SK-N-SH treated with all-trans-retinoic acid at 6 μM for 48 hours (cell line): ENCODE data around the gene RUFY4.

Experiments used
- ATAC-seq: fragments of 200-7000 bp; cut with Tn5 transposase; 3 replicates; pipeline ENCODE4 v1.9.1; 2020; ENCODE audit warnings: mild to moderate bottlenecking, moderate library complexity
- ARNTL ChIP-seq: fragments of 450-650 bp; formaldehyde crosslinking; IDR thresholded peaks from 2 replicates; pipeline ENCODE4 v1.5.0; 2020; ENCODE audit warnings: low read depth, mild to moderate bottlenecking, moderate library complexity, borderline replicate concordance
- BACH2 ChIP-seq: fragments of 250-450 bp; sonication (Bioruptor Pico); IDR thresholded peaks from 2 replicates; pipeline ENCODE4 v1.9.0; 2021; ENCODE audit warnings: mild to moderate bottlenecking, borderline replicate concordance
- CREB5 ChIP-seq: fragments of 250-450 bp; sonication (Bioruptor Pico); IDR thresholded peaks from 2 replicates; pipeline ENCODE4 v1.5.1; 2020; ENCODE audit warnings: low read depth, mild to moderate bottlenecking, moderate library complexity
- CSDC2 ChIP-seq: fragments of 250-450 bp; sonication (Bioruptor Pico); IDR thresholded peaks from 2 replicates; pipeline ENCODE4 v1.5.0; 2020; ENCODE audit warnings: mild to moderate bottlenecking, moderate library complexity
- CSRNP3 ChIP-seq: fragments of 250-450 bp; sonication (Bioruptor Pico); IDR thresholded peaks from 2 replicates; pipeline ENCODE4 v1.5.1; 2021; ENCODE audit warnings: mild to moderate bottlenecking, moderate library complexity
- ESRRG ChIP-seq: fragments of 250-450 bp; sonication (Bioruptor Pico); IDR thresholded peaks from 2 replicates; pipeline ENCODE4 v1.6.1; 2021; ENCODE audit warnings: mild to moderate bottlenecking
- ISL1 ChIP-seq: fragments of 250-450 bp; sonication (Bioruptor Pico); IDR thresholded peaks from 2 replicates; pipeline ENCODE4 v2.1.2; 2022; ENCODE audit warnings: mild to moderate bottlenecking, moderate library complexity
- OSR1 ChIP-seq: fragments of 250-450 bp; sonication (Bioruptor Pico); IDR thresholded peaks from 2 replicates; pipeline ENCODE4 v1.8.0; 2022; ENCODE audit warnings: moderate library complexity, mild to moderate bottlenecking, inconsistent platforms
- PATZ1 ChIP-seq: fragments of 250-450 bp; sonication (Bioruptor Pico); IDR thresholded peaks from 2 replicates; pipeline ENCODE4 v1.8.0; 2020; ENCODE audit warnings: mild to moderate bottlenecking, moderate library complexity, borderline replicate concordance
- PPARA ChIP-seq: fragments of 250-450 bp; sonication (Bioruptor Pico); IDR thresholded peaks from 2 replicates; pipeline ENCODE4 v1.5.0; 2020; ENCODE audit warnings: mild to moderate bottlenecking, borderline replicate concordance
- RARB ChIP-seq: fragments of 250-450 bp; sonication (Bioruptor Pico); IDR thresholded peaks from 2 replicates; pipeline ENCODE4 v1.8.0; 2021; ENCODE audit warnings: mild to moderate bottlenecking, moderate library complexity
- SNAI2 ChIP-seq: fragments of 250-450 bp; sonication (Bioruptor Pico); IDR thresholded peaks from 2 replicates; pipeline ENCODE4 v1.5.0; 2020; ENCODE audit warnings: mild to moderate bottlenecking, moderate library complexity
- TCF4 ChIP-seq: fragments of 250-450 bp; sonication (Bioruptor Pico); IDR thresholded peaks from 2 replicates; pipeline ENCODE4 v1.8.0; 2021; ENCODE audit warnings: mild to moderate bottlenecking, moderate library complexity, borderline replicate concordance
- TOX ChIP-seq: fragments of 250-450 bp; sonication (Bioruptor Pico); IDR thresholded peaks from 2 replicates; pipeline ENCODE4 v1.8.0; 2021; ENCODE audit warnings: mild to moderate bottlenecking, moderate library complexity, borderline replicate concordance
- ZC3H10 ChIP-seq: fragments of 250-450 bp; sonication (Bioruptor Pico); IDR thresholded peaks from 2 replicates; pipeline ENCODE4 v1.5.1; 2021; ENCODE audit warnings: mild to moderate bottlenecking, moderate library complexity
- ZFP3 ChIP-seq: fragments of 250-450 bp; sonication (Bioruptor Pico); IDR thresholded peaks from 2 replicates; pipeline ENCODE4 v1.5.0; 2020; ENCODE audit warnings: mild to moderate bottlenecking, moderate library complexity
- ZFP30 ChIP-seq: fragments of 450-650 bp; formaldehyde crosslinking; IDR thresholded peaks from 2 replicates; pipeline ENCODE4 v1.5.0; 2022; ENCODE audit warnings: mild to moderate bottlenecking, moderate library complexity
- ZNF565 ChIP-seq: fragments of 450-650 bp; formaldehyde crosslinking; conservative IDR thresholded peaks from 2 replicates; pipeline ENCODE4 v1.5.0; 2020; ENCODE audit warnings: low read depth, mild to moderate bottlenecking, moderate library complexity
- ZNF70 ChIP-seq: fragments of 450-650 bp; formaldehyde crosslinking; IDR thresholded peaks from 2 replicates; pipeline ENCODE4 v1.5.0; 2020; ENCODE audit warnings: mild to moderate bottlenecking, moderate library complexity
- ZNF8 ChIP-seq: fragments of 450-650 bp; formaldehyde crosslinking; IDR thresholded peaks from 2 replicates; pipeline ENCODE4 v1.5.0; 2020; ENCODE audit warnings: mild to moderate bottlenecking, moderate library complexity
- TF ChIP-seq, protein P1 (sequence below): fragments of 250-450 bp; sonication (Bioruptor Pico); IDR thresholded peaks from 2 replicates; pipeline ENCODE4 v1.8.0; 2021; ENCODE audit warnings: low read depth, mild to moderate bottlenecking, moderate library complexity, borderline replicate concordance
- TF ChIP-seq, protein P2 (sequence below): fragments of 250-450 bp; sonication (Bioruptor Pico); IDR thresholded peaks from 2 replicates; pipeline ENCODE4 v1.5.0; 2020; ENCODE audit warnings: mild to moderate bottlenecking, moderate library complexity

RUFY4 gene

DNA sequence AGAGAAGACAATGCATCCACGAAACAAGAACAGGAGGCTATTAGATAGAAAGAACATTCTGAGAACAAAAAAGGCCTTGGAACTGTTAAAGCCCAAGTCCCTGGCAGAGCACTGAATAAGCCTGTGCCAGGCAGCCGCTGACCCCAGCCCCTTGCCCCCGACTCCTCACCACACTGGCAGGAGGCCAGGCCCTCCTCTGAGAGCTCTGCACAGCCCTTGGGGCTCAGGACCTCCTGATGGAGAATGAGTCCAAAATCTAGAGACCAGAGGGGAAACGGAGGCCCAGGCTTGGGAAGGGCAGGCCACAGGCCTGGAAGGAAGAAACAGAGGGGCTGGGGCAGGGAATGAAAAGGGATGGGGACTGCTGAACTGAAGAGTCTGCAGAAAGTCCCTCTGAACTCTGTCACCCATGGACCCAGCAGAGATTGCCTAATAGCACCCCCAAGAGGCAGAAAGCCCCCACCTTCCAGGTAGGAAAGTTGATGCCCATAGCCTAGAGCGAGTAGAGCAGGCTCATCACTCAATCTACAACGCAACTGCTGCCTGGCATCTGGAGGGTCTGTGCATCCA lies 48.0 kb upstream of the RUFY4 start (continued):
- no peak for TF ChIP-seq ZFP30 (CRISPR knock-in tag)
- no peak for TF ChIP-seq ZNF70
- TF ChIP-seq ESRRG (CRISPR knock-in tag), result no peak
- TF ChIP-seq ZFP3 (CRISPR knock-in tag), result no peak
- no peak for TF ChIP-seq OSR1 (CRISPR knock-in tag)
- TF ChIP-seq, all 23 proteins: peak for 0

DNA sequence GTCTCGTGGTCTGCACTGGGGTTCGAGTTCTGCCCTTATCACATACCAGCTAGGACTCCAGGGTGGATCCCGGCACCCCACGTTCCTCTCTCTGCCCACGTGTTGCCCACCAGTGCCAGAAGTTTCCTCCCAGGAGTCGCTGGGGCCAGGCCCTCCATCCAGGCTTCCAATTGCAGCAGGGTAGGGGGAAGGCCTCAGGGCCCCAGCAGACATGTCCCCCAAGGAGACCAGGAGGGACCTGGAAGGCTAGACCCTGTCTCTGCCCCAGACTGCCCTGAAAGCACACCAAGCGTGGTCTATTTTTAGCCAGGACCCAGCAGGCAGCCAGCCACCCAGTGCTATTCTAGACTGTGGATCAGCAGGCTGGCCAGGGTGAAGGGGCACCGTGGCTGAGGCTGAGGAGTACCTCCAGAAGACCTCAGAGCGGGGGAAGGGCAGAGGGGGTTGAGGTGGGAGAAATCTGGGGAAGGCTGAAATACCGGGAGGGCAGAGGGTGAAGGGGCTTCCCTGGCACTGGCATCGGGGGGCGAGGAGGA lies 47.4 kb upstream of the RUFY4 start:
- TF ChIP-seq ZFP3 (CRISPR knock-in tag) (no peak), ISL1 (no peak), ZFP30 (CRISPR knock-in tag) (no peak), BACH2 (no peak), ARNTL (CRISPR knock-in tag) (no peak), CSRNP3 (CRISPR knock-in tag) (no peak), ZC3H10 (no peak), TOX (CRISPR knock-in tag) (no peak), PATZ1 (CRISPR knock-in tag) (no peak), ZNF565 (no peak), SNAI2 (CRISPR knock-in tag) (no peak)
- ATAC-seq, result no peak

DNA sequence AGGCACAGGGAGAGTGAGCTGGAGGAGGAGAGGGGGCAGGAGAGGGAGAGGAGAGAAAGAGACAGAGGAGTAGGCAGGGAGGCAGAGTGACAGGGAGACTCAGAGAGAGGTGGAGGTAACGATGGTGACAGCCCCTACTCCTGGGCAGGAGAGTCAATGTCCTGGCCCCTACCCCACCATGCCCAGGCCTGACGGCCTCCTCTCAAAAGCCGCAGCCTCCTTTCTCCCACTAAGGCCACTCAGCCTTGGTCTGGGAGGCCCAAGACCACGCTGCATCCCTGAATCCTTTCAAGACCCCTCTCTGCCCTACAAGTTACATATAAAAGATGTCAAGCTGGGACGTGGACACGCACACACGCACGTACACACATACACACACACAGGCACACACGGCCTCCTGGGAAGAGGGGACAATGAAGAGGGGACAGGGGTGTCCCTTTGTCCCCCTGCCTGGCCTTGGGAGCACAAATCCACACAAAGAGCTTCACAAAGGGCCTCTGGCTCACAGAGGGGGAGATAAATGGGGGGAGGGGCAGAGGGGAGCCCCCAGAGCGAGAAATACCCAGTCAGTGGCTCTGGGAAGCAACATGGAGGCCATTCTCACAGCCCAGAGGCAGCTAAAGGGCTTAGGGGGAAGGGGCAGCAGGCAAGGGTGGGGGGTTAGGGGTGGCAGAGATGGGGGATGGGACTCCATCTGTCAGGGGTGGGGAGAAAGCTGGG lies 46.8 kb upstream of the RUFY4 start:
- TF ChIP-seq ZNF8 (no peak), OSR1 (CRISPR knock-in tag) (no peak), CSDC2 (no peak)
- no peak for ATAC-seq

- ATAC-seq, result no peak
- no peak for TF ChIP-seq TOX (CRISPR knock-in tag)
- no peak for TF ChIP-seq ZNF70
- no peak for TF ChIP-seq PPARA (CRISPR knock-in tag)
- TF ChIP-seq PATZ1 (CRISPR knock-in tag), result no peak
- no peak for TF ChIP-seq CREB5 (CRISPR knock-in tag)
- TF ChIP-seq ARNTL (CRISPR knock-in tag), result no peak
- TF ChIP-seq RARB (CRISPR knock-in tag), result no peak
- TF ChIP-seq TCF4, result no peak
- no peak for TF ChIP-seq ISL1
- TF ChIP-seq, protein P1, sequence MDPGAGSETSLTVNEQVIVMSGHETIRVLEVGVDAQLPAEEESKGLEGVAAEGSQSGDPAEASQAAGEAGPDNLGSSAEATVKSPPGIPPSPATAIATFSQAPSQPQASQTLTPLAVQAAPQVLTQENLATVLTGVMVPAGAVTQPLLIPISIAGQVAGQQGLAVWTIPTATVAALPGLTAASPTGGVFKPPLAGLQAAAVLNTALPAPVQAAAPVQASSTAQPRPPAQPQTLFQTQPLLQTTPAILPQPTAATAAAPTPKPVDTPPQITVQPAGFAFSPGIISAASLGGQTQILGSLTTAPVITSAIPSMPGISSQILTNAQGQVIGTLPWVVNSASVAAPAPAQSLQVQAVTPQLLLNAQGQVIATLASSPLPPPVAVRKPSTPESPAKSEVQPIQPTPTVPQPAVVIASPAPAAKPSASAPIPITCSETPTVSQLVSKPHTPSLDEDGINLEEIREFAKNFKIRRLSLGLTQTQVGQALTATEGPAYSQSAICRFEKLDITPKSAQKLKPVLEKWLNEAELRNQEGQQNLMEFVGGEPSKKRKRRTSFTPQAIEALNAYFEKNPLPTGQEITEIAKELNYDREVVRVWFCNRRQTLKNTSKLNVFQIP (CRISPR knock-in tag), result no peak
- TF ChIP-seq, protein P2, sequence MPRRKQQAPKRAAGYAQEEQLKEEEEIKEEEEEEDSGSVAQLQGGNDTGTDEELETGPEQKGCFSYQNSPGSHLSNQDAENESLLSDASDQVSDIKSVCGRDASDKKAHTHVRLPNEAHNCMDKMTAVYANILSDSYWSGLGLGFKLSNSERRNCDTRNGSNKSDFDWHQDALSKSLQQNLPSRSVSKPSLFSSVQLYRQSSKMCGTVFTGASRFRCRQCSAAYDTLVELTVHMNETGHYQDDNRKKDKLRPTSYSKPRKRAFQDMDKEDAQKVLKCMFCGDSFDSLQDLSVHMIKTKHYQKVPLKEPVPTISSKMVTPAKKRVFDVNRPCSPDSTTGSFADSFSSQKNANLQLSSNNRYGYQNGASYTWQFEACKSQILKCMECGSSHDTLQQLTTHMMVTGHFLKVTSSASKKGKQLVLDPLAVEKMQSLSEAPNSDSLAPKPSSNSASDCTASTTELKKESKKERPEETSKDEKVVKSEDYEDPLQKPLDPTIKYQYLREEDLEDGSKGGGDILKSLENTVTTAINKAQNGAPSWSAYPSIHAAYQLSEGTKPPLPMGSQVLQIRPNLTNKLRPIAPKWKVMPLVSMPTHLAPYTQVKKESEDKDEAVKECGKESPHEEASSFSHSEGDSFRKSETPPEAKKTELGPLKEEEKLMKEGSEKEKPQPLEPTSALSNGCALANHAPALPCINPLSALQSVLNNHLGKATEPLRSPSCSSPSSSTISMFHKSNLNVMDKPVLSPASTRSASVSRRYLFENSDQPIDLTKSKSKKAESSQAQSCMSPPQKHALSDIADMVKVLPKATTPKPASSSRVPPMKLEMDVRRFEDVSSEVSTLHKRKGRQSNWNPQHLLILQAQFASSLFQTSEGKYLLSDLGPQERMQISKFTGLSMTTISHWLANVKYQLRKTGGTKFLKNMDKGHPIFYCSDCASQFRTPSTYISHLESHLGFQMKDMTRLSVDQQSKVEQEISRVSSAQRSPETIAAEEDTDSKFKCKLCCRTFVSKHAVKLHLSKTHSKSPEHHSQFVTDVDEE (CRISPR knock-in tag), result no peak
- TF ChIP-seq ESRRG (CRISPR knock-in tag), result no peak
- no peak for TF ChIP-seq ZFP3 (CRISPR knock-in tag)
- TF ChIP-seq BACH2, result no peak
These were observed 46.1 kb upstream of the RUFY4 start for GRCh38 chr2:218022851-218023530.
